ENCODE data around the gene PLEKHG5.

- TF ChIP-seq YY1 (IDR thresholded peaks at IDR 0.05; ENCODE audit: low read depth): no peak
- TF ChIP-seq EP300 (IDR thresholded peaks at IDR 0.05; ENCODE audit: borderline replicate concordance): no peak
- no peak for TF ChIP-seq RAD21 (IDR thresholded peaks at IDR 0.05; ENCODE audit: low read depth)
Observed at GRCh38 chr1:6488602-6489382, 2.7 kb downstream of the PLEKHG5 start.
